Measurements from ENCODE around the gene P2RX4.

P2RX4 gene

DNA sequence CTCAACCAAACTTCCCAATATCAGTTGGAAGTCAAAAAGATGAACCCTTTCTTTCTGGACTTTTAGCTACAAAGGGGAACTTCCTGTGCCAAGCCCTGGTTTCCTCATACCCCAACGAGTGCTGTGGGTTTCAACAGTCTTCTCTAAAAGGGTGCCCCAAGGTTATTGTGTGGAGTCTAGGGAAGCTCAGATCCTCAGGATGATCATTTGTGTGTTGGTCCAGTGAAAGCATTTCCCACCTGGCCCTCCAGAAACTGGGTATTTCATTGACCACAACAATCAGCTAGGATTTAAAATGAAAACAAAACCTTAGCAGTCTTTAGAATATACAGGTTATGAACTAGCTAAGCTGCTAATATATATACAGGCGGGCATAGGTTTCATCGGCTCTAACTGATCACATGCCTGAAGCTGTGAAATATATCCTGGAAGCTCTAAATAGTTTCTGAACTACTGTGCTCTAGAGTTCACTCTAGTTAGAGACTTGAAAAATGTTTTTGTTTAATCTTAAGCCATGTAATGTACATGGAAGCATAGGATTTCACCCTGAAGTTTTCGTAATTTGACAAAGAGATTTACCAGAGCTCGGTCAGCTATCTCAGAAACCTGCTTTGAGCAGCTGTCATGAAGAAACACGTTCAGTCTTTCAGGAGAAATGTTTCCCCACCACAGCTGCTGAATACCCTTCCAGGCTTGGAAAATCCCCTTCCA, 29.6 kb downstream of the P2RX4 start:
- H3K4me3 ChIP-seq (ENCODE audit: low read depth, low read length), result peak overlapping the region; percentile 45
- peak; percentile 94 for DNase-seq (ENCODE audit: low read depth)
- no peak for TF ChIP-seq CTCF (IDR thresholded peaks at IDR 0.05; ENCODE audit: low read depth, low read length)
- peak; percentile 42; the same call in 1 of the 2 replicates for TF ChIP-seq MYC (IDR thresholded peaks at IDR 0.05; ENCODE audit: low read depth, low read length)
- TF ChIP-seq POLR2A (IDR thresholded peaks at IDR 0.05; ENCODE audit: extremely low read depth, insufficient read length), result no peak
- no peak; the same call in 1 of the 2 replicates for TF ChIP-seq MAX (IDR thresholded peaks at IDR 0.05; ENCODE audit: low read depth, low read length)

DNA sequence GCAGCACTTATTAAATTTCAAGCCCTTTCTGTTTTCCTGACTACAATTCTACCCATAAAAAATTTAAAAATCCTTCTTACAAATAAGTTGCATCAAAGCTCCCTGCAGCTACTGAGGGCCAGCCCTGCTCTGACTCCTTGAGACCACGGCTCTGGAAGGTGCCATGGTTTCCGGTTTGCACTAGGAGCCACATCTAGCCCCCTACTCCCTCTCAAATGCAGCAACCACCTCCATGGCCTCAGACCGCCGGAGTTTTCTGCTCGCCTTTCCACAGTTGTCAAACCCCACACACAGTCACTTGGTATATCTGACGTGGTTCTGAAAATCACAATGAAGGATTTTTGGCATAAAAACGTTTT, 30.1 kb downstream of the P2RX4 start:
- H3K4me3 ChIP-seq (ENCODE audit: low read depth, low read length), result peak overlapping the region; percentile 14
- TF ChIP-seq MYC (IDR thresholded peaks at IDR 0.05; ENCODE audit: low read depth, low read length) (no peak), CTCF (IDR thresholded peaks at IDR 0.05; ENCODE audit: low read depth, low read length) (no peak), POLR2A (IDR thresholded peaks at IDR 0.05; ENCODE audit: extremely low read depth, insufficient read length) (no peak), MAX (IDR thresholded peaks at IDR 0.05; ENCODE audit: low read depth, low read length) (no peak)
- DNase-seq (ENCODE audit: low read depth), result peak; percentile 56

DNA sequence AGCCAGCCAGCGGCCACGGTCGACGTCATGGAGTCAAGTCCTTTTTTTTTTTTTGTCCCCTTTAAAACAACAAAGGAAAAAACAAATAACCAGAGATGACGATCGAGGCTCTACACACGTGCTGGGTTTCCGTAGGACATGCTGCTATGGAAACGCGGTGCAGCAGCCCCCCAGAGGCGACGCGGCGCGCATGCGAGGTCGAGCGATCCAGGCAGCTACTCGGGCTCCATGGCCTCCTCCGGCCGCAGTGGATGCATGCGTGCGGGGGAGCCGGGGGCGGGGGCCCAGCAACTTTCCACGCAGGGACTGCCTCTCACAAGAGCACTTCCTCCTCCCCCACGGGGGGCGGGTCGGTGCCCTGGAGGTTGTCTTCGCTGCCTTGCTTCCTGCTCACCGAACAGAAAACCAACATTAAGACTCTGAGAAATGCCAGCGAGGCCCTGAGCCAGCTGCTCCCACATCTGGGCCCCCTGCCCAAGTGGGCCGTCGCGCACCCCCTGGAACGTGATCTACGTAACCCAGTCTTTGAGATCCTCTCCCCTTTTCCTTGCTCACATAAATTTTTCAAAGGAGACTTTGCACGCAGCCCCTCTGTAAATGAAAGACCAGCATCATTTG, 30.7 kb downstream of the P2RX4 start:
- H3K4me3 ChIP-seq (ENCODE audit: low read depth, low read length), result no peak overlapping the region
- peak; percentile 97 for DNase-seq (ENCODE audit: low read depth)
- TF ChIP-seq MAX (IDR thresholded peaks at IDR 0.05; ENCODE audit: low read depth, low read length), result peak; percentile 93
- TF ChIP-seq CTCF (IDR thresholded peaks at IDR 0.05; ENCODE audit: low read depth, low read length), result no peak
- TF ChIP-seq POLR2A (IDR thresholded peaks at IDR 0.05; ENCODE audit: extremely low read depth, insufficient read length), result no peak
- TF ChIP-seq MYC (IDR thresholded peaks at IDR 0.05; ENCODE audit: low read depth, low read length), result peak; percentile 79

GRCh38 chr12:121241156-121241970, 31.4 kb downstream of the P2RX4 start:
- TF ChIP-seq CTCF (IDR thresholded peaks at IDR 0.05; ENCODE audit: low read depth, low read length), result peak; percentile 49
- no peak for TF ChIP-seq POLR2A (IDR thresholded peaks at IDR 0.05; ENCODE audit: extremely low read depth, insufficient read length)
- TF ChIP-seq MYC (IDR thresholded peaks at IDR 0.05; ENCODE audit: low read depth, low read length), result 0 out of 2 replicates have a peak, but pooled peaks have one; percentile 22
- peak; percentile 24; the same call in 1 of the 2 replicates for TF ChIP-seq MAX (IDR thresholded peaks at IDR 0.05; ENCODE audit: low read depth, low read length)
- DNase-seq (ENCODE audit: low read depth), result peak; percentile 86
- no peak overlapping the region for H3K4me3 ChIP-seq (ENCODE audit: low read depth, low read length)

GRCh38 chr12:121245031-121245430, 35.1 kb downstream of the P2RX4 start:
- H3K4me3 ChIP-seq (ENCODE audit: low read depth, low read length), result no peak overlapping the region
- no peak for DNase-seq (ENCODE audit: low read depth)
- TF ChIP-seq CTCF (IDR thresholded peaks at IDR 0.05; ENCODE audit: low read depth, low read length), result no peak
- TF ChIP-seq MAX (IDR thresholded peaks at IDR 0.05; ENCODE audit: low read depth, low read length), result no peak
- no peak for TF ChIP-seq POLR2A (IDR thresholded peaks at IDR 0.05; ENCODE audit: extremely low read depth, insufficient read length)
- TF ChIP-seq MYC (IDR thresholded peaks at IDR 0.05; ENCODE audit: low read depth, low read length), result no peak

Measured in NB4 (cell line).